ENCODE results near the gene NPHP1.
"Not testable (repeated sequence)": the region's sequence is repeated elsewhere in the genome, so short reads cannot be mapped to it uniquely, and the experiment has no call there.

The NPHP1 gene

GRCh38 chr2:110120171-110121051 lies 84.4 kb downstream of the NPHP1 start:
- H3K27me3 ChIP-seq: peaks cover 0 to 22% of the 10 kb centered on the region in 2 donors
- no peaks in the 10 kb centered on the region for H3K9me3 ChIP-seq
- peaks cover 0 to 19% (median 16%) of the 10 kb centered on the region in 4 donors for H3K4me1 ChIP-seq
- no peaks in the 10 kb centered on the region for H3K36me3 ChIP-seq
- H3K4me3 ChIP-seq: no peak overlapping the region
- DNase-seq: no peak
- intact Hi-C loops (cut with DNase I; ENCODE audit: low total_unique reads): no loop called here
- H3K27ac ChIP-seq: no peak overlapping the region
- no peak for TF ChIP-seq CTCF (IDR thresholded peaks at IDR 0.05)

GRCh38 chr2:110116033-110116710 lies 88.6 kb downstream of the NPHP1 start:
- H3K9me3 ChIP-seq: no peaks in the 10 kb centered on the region
- peak in 1 of 2 donors; percentile 82 for DNase-seq
- intact Hi-C loops (cut with DNase I; ENCODE audit: low total_unique reads): no loop called here
- peaks cover 0 to 25% of the 10 kb centered on the region in 2 donors for H3K27me3 ChIP-seq
- peaks cover 0 to 22% (median 18%) of the 10 kb centered on the region in 4 donors for H3K4me1 ChIP-seq
- peak; percentile 40 to 49 for TF ChIP-seq CTCF (IDR thresholded peaks at IDR 0.05)
- H3K27ac ChIP-seq: peak overlapping the region; percentile 10 to 45
- H3K4me3 ChIP-seq: peak overlapping the region; percentile 43 to 45
- no peaks in the 10 kb centered on the region for H3K36me3 ChIP-seq

- TF ChIP-seq CTCF (IDR thresholded peaks at IDR 0.05): no peak
- intact Hi-C loops (cut with DNase I; ENCODE audit: low total_unique reads): no loop called here
- Histone ChIP-seq H3K27me3 (peaks cover 0 to 25% of the 10 kb centered on the region in 2 donors), H3K27ac (peak within 1 kb of the TSS; percentile 10 to 45), H3K9me3 (no peaks in the 10 kb centered on the region), H3K4me3 (peak within 1 kb of the TSS; percentile 43 to 45), H3K4me1 (peaks cover 0 to 22% (median 17%) of the 10 kb centered on the region in 4 donors), H3K36me3 (no peaks in the 10 kb centered on the region)
- no peak for DNase-seq
Observed at GRCh38 chr2:110115291-110116032, 89.4 kb downstream of the NPHP1 start, which contains the start of gene MALL. TSS of gene MALL (minus strand) at chr2:110115822. CDS start at chr2:110115792, 30 bp downstream.

GRCh38 chr2:110114831-110115255 lies 90.0 kb downstream of the NPHP1 start:
- TF ChIP-seq CTCF (IDR thresholded peaks at IDR 0.05): no peak
- DNase-seq: no peak
- peaks cover 0 to 22% (median 17%) of the 10 kb centered on the region in 4 donors for H3K4me1 ChIP-seq
- H3K9me3 ChIP-seq: no peaks in the 10 kb centered on the region
- intact Hi-C loops (cut with DNase I; ENCODE audit: low total_unique reads): no loop called here
- no peaks in the 10 kb centered on the region for H3K36me3 ChIP-seq
- peak overlapping the region; percentile 43 to 45 for H3K4me3 ChIP-seq
- peak overlapping the region in 1 of 2 donors; percentile 45 for H3K27ac ChIP-seq
- peaks cover 0 to 23% of the 10 kb centered on the region in 2 donors for H3K27me3 ChIP-seq

GRCh38 chr2:110113961-110114591 lies 90.7 kb downstream of the NPHP1 start:
- H3K36me3 ChIP-seq: no peaks in the 10 kb centered on the region
- H3K4me3 ChIP-seq: no peak overlapping the region
- H3K9me3 ChIP-seq: no peaks in the 10 kb centered on the region
- H3K27me3 ChIP-seq: peaks cover 0 to 23% of the 10 kb centered on the region in 2 donors
- TF ChIP-seq CTCF (IDR thresholded peaks at IDR 0.05): no peak
- H3K27ac ChIP-seq: no peak overlapping the region
- H3K4me1 ChIP-seq: peaks cover 0 to 22% (median 17%) of the 10 kb centered on the region in 4 donors
- DNase-seq: no peak
- intact Hi-C loops (cut with DNase I; ENCODE audit: low total_unique reads): no loop called here

- H3K27me3 ChIP-seq; intact Hi-C loops (cut with DNase I; ENCODE audit: low total_unique reads); H3K27ac ChIP-seq; H3K36me3 ChIP-seq; H3K4me1 ChIP-seq; H3K9me3 ChIP-seq; DNase-seq; H3K4me3 ChIP-seq: not testable (repeated sequence)
Observed at GRCh38 chr2:110108291-110108690, 96.5 kb downstream of the NPHP1 start.
